Hepatocyte (in vitro differentiated cells): ENCODE data around the gene CD9.

Experiments
- EZH2phosphoT487 ChIP-seq: fragments of 200-600 bp; sonication (generic); IDR thresholded peaks from one replicate; pipeline ENCODE4 v1.6.1; 2018; ENCODE audit warnings: antibody characterized with exemption, mild to moderate bottlenecking, low read depth, moderate library complexity; ENCODE audit not compliant: unreplicated experiment, severe bottlenecking
- TF ChIP-seq, protein P1 (sequence below): fragments of 200-600 bp; sonication (generic); IDR thresholded peaks from 2 replicates; pipeline ENCODE4 v1.5.1; 2016; ENCODE audit warnings: antibody characterized with exemption, mild to moderate bottlenecking; ENCODE audit not compliant: poor library complexity

DNA sequence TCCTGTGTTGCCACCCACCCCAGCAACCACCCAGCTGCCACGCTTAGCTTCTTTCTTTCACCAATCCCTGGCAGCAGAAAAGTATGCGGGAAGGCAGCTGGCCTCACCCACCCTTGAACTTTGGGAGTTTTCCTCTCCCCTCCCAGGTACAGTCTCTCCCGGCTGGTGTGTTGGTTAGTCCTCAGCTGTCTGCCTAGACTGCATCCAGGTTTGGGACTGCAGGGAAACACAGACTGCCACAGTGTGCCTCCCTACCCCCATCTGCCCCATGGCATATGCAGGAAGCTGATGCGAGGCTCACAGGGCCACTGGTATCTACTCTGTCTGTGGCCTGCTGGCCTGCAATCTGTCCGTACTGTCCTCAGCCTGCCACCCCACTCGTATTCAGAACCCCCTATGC lies 2.1 kb downstream of the CD9 start:
- TF ChIP-seq, protein P1, sequence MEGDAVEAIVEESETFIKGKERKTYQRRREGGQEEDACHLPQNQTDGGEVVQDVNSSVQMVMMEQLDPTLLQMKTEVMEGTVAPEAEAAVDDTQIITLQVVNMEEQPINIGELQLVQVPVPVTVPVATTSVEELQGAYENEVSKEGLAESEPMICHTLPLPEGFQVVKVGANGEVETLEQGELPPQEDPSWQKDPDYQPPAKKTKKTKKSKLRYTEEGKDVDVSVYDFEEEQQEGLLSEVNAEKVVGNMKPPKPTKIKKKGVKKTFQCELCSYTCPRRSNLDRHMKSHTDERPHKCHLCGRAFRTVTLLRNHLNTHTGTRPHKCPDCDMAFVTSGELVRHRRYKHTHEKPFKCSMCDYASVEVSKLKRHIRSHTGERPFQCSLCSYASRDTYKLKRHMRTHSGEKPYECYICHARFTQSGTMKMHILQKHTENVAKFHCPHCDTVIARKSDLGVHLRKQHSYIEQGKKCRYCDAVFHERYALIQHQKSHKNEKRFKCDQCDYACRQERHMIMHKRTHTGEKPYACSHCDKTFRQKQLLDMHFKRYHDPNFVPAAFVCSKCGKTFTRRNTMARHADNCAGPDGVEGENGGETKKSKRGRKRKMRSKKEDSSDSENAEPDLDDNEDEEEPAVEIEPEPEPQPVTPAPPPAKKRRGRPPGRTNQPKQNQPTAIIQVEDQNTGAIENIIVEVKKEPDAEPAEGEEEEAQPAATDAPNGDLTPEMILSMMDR, result no peak
- no peak for TF ChIP-seq EZH2phosphoT487
